Renal cortical epithelial cell (primary cell): ENCODE data around the gene CREB3L4. TPM values are rescaled to one million over a fixed set of nuclear protein-coding genes. Genes with fewer than 3 reads are reported as not detected.

Source experiments
- total RNA-seq: library from RNA; depleted of rRNA; stranded (reverse); fragments of >200 nt; gene quantifications from 2 replicates; pipeline ENCODE4 v1.2.3, GENCODE V29; 2014

CREB3L4 gene
- total RNA-seq, 1 donor from 2014 or later: 7.1 TPM

Other genes starting within 250 kb of the CREB3L4 start
- 15.1 and 59.2 TPM in 2 replicates for gene INTS3, start 239.9 kb upstream of the CREB3L4 start, total RNA-seq
- gene SLC27A3, start 192.5 kb upstream of the CREB3L4 start, total RNA-seq: 5.0 and 8.5 TPM in 2 replicates
- gene GATAD2B, start 44.9 kb upstream of the CREB3L4 start, total RNA-seq: 2.6 and 16.6 TPM in 2 replicates
- gene DENND4B, start 21.2 kb upstream of the CREB3L4 start, total RNA-seq: 2.6 and 21.5 TPM in 2 replicates
- 2.8 and 6.6 TPM in 2 replicates for gene CRTC2, start 9.3 kb upstream of the CREB3L4 start, total RNA-seq
- 203 and 214 TPM in 2 replicates for gene SLC39A1, start 4.4 kb upstream of the CREB3L4 start, total RNA-seq
- 109 and 116 TPM in 2 replicates for gene JTB, start 9.8 kb downstream of the CREB3L4 start, total RNA-seq
- gene RAB13, start 18.4 kb downstream of the CREB3L4 start, total RNA-seq: 80.6 and 154 TPM in 2 replicates
- 242 and 820 TPM in 2 replicates for gene RPS27, start 22.9 kb downstream of the CREB3L4 start, total RNA-seq
- 0.05 TPM in 1 of 2 replicates, not detected in the other for gene NUP210L, start 187.2 kb downstream of the CREB3L4 start, total RNA-seq
- gene TPM3, start 224.2 kb downstream of the CREB3L4 start, total RNA-seq: 654 and 806 TPM in 2 replicates
- not detected in 2 replicates for gene CFAP141, start 238.4 kb downstream of the CREB3L4 start, total RNA-seq